ENCODE measurements around the gene CDHR4.

GRCh38 chr3:49754536-49754935 lies 45.1 kb downstream of the CDHR4 start:
- TF ChIP-seq REST (IDR thresholded peaks at IDR 0.05; ENCODE audit: insufficient read depth in 1 of 2, low read depth in 2 of 2, low read length in 2 of 2) (no peak), TAF1 (IDR thresholded peaks at IDR 0.05; ENCODE audit: borderline replicate concordance, insufficient read depth, low read length) (no peak), POLR2AphosphoS5 (IDR thresholded peaks at IDR 0.05; ENCODE audit: low read depth, low read length) (no peak), FOXP2 (optimal IDR thresholded peaks at IDR 0.05; ENCODE audit: borderline replicate concordance, extremely low read depth, extremely low read length, insufficient read depth) (no peak), SIN3A (IDR thresholded peaks at IDR 0.05; ENCODE audit: borderline replicate concordance, insufficient read depth, low read length) (no peak)
